ENCODE results near the gene PACS2. TPM values are rescaled to one million over a fixed set of nuclear protein-coding genes. Genes with fewer than 3 reads are reported as not detected.

Gene PACS2
- total RNA-seq, 4 donors from 2014 or later, result 59.8 to 97.4 (median 71.2) TPM

DNA sequence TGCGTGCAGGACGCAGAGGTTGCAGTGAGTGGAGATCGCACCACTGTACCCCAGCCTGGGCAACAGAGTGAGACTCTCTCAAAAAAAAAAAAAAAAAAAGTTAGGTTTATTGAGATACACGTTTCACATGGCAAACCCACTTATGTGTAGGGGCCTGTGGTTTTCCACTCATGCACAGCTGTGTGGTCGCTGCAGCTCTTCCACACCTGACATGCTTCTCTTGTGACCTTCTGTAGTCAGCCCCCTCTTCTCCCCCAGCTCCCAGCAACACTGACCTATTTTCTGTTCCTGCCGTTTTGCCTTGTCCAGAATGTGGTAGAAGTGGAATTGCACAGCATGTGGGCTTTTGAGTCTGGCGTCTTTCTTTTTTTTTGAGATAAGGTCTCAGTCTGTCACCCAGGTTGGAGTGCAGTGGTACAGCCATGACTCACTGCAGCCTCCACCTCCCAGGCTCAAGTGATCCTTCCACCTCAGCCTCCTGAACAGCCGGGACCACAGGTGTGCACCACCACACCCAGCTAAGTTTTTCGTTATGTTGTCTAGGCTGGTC lies 113.5 kb downstream of the PACS2 start:
- 95% methylated on average over 9 of the region's 9 CpGs for WGBS
- no peaks in the 10 kb centered on the region for H3K27me3 ChIP-seq
- TF ChIP-seq POLR2A (IDR thresholded peaks at IDR 0.05; ENCODE audit: low read depth), result no peak
- no peak overlapping the region for H3K4me3 ChIP-seq
- peaks cover 4 to 18% (median 16%) of the 10 kb centered on the region in 4 donors for H3K4me1 ChIP-seq
- intact Hi-C loops (cut with DNase I), result no loop called here
- DNase-seq (ENCODE audit: extremely low spot score), result no peak
- H3K27ac ChIP-seq (replicated peaks in 1 of 4), result no peak overlapping the region
- peaks cover 0 to 35% (median 24%) of the 10 kb centered on the region in 4 donors for H3K36me3 ChIP-seq
- peaks cover 0 to 4% (median 0%) of the 10 kb centered on the region in 4 donors for H3K9me3 ChIP-seq

DNA sequence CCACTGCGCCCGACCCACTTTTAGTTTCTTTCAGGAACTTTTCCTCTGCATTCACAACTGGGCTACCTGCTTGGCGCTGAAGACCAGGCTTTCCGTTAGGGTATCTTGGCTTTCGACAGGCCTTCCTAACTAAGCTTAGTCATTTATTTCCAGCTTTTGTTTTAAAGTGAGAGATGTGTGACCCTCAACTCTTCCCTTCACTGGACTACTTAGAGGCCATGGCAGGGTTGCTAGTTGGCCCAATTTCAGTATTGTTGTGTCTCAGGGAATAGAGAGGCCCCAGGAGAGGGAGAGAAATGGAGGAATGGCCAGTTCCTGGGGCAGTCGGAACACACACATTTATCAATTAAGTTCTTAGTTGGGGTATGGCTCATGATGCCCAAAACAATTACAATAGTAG lies 115.5 kb downstream of the PACS2 start:
- peak overlapping the region in 2 of 4 donors; percentile 34 to 35 for H3K27ac ChIP-seq (replicated peaks in 1 of 4)
- WGBS, result 94% methylated on average over 6 of the region's 6 CpGs
- H3K36me3 ChIP-seq, result peaks cover 0 to 32% (median 18%) of the 10 kb centered on the region in 4 donors
- H3K9me3 ChIP-seq, result peaks cover 0 to 4% (median 0%) of the 10 kb centered on the region in 4 donors
- DNase-seq (ENCODE audit: extremely low spot score), result no peak
- peaks cover 0 to 15% (median 15%) of the 10 kb centered on the region in 4 donors for H3K4me1 ChIP-seq
- H3K27me3 ChIP-seq, result no peaks in the 10 kb centered on the region
- no peak for TF ChIP-seq POLR2A (IDR thresholded peaks at IDR 0.05; ENCODE audit: low read depth)
- no peak for TF ChIP-seq POLR2AphosphoS5 (IDR thresholded peaks at IDR 0.05)
- no peak for TF ChIP-seq EP300 (IDR thresholded peaks at IDR 0.05)
- TF ChIP-seq, protein P1, sequence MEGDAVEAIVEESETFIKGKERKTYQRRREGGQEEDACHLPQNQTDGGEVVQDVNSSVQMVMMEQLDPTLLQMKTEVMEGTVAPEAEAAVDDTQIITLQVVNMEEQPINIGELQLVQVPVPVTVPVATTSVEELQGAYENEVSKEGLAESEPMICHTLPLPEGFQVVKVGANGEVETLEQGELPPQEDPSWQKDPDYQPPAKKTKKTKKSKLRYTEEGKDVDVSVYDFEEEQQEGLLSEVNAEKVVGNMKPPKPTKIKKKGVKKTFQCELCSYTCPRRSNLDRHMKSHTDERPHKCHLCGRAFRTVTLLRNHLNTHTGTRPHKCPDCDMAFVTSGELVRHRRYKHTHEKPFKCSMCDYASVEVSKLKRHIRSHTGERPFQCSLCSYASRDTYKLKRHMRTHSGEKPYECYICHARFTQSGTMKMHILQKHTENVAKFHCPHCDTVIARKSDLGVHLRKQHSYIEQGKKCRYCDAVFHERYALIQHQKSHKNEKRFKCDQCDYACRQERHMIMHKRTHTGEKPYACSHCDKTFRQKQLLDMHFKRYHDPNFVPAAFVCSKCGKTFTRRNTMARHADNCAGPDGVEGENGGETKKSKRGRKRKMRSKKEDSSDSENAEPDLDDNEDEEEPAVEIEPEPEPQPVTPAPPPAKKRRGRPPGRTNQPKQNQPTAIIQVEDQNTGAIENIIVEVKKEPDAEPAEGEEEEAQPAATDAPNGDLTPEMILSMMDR (IDR thresholded peaks at IDR 0.05), result no peak
- H3K4me3 ChIP-seq, result no peak overlapping the region
- intact Hi-C loops (cut with DNase I), result no loop called here

DNA sequence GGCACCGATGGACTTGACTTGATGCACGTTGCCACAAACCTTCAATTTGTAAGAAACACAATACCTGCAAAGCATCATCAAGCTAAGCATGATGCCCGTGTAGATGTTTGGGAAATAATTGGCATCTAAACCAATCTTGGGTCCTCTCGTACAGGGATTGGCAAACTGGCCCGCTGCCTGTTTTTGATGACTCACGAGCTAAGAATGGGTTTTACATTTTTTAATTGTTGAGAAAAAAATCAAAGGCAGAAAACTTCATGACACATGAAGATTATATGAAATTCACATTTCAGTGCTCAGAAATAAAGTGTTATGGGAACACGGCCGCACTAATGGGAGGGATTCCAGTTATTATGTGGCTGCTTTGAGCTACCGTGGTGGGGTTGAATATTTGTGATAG lies 116.0 kb downstream of the PACS2 start:
- Histone ChIP-seq H3K4me1 (peaks cover 0 to 15% (median 15%) of the 10 kb centered on the region in 4 donors), H3K9me3 (peaks cover 0 to 4% (median 0%) of the 10 kb centered on the region in 4 donors), H3K36me3 (peaks cover 0 to 28% (median 14%) of the 10 kb centered on the region in 4 donors), H3K4me3 (no peak overlapping the region), H3K27me3 (no peaks in the 10 kb centered on the region), H3K27ac (replicated peaks in 1 of 4) (peak overlapping the region in 3 of 4 donors; percentile 34 to 43 (median 35))
- DNase-seq (ENCODE audit: extremely low spot score), result no peak
- WGBS, result 68% methylated on average over 9 of the region's 9 CpGs
- TF ChIP-seq POLR2AphosphoS5 (IDR thresholded peaks at IDR 0.05) (no peak), EP300 (IDR thresholded peaks at IDR 0.05) (no peak), POLR2A (IDR thresholded peaks at IDR 0.05; ENCODE audit: low read depth) (no peak)
- TF ChIP-seq, protein P1 (IDR thresholded peaks at IDR 0.05), result no peak
- intact Hi-C loops (cut with DNase I), result no loop called here

DNA sequence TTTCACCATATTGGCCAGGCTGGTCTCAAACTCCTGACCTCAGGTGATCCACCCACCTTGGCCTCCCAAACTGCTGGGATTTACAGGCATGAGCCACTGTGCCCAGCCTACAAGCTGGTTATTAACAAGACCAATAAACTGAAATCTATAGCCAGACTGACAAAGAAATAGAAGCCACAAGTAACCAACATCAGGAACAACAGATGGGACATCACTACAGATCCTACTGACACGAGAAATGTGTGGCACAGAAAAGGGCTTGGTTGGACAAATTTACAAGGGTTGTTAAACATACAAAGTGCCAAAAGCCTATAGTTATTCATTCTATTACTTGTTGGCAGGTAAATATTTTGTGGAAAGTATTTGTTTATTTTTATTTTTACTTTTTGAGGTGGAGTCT lies 116.7 kb downstream of the PACS2 start:
- H3K27ac ChIP-seq (replicated peaks in 1 of 4), result peak overlapping the region in 2 of 4 donors; percentile 19 to 35
- H3K4me3 ChIP-seq, result no peak overlapping the region
- TF ChIP-seq EP300 (IDR thresholded peaks at IDR 0.05), result no peak
- no peak for TF ChIP-seq POLR2A (IDR thresholded peaks at IDR 0.05; ENCODE audit: low read depth)
- no peak for TF ChIP-seq POLR2AphosphoS5 (IDR thresholded peaks at IDR 0.05)
- TF ChIP-seq, protein P1 (IDR thresholded peaks at IDR 0.05), result no peak
- no peak for DNase-seq (ENCODE audit: extremely low spot score)
- peaks cover 0 to 4% (median 0%) of the 10 kb centered on the region in 4 donors for H3K9me3 ChIP-seq
- peaks cover 0 to 21% (median 11%) of the 10 kb centered on the region in 4 donors for H3K36me3 ChIP-seq
- no peaks in the 10 kb centered on the region for H3K27me3 ChIP-seq
- intact Hi-C loops (cut with DNase I), result no loop called here
- peaks cover 0 to 15% (median 15%) of the 10 kb centered on the region in 4 donors for H3K4me1 ChIP-seq
- WGBS, result 100% methylated on average over 1 of the region's 1 CpG

DNA sequence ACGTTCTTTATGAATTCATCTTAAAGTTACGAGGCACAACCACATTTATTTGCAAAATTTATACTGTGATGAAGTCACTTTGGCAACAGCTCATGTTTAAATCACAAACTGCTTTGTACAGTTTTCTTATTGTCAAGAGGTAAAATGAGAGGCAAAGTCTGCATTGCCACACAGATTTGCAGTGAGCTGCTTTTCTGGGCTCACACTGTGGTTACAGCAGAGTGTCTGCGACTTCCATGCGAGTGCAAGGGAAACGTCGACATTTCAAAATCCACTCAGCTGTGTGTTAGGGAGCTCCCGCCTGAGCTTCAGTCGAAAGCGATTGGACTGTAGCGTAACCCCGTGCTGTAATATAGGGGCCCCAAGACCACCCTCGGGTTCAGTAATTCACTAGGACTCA lies 118.1 kb downstream of the PACS2 start:
- intact Hi-C loops (cut with DNase I), result no loop called here
- no peaks in the 10 kb centered on the region for H3K27me3 ChIP-seq
- peaks cover 0 to 16% (median 2%) of the 10 kb centered on the region in 4 donors for H3K36me3 ChIP-seq
- TF ChIP-seq EP300 (IDR thresholded peaks at IDR 0.05) (no peak), POLR2AphosphoS5 (IDR thresholded peaks at IDR 0.05) (no peak), POLR2A (IDR thresholded peaks at IDR 0.05; ENCODE audit: low read depth) (no peak)
- TF ChIP-seq, protein P1 (IDR thresholded peaks at IDR 0.05), result no peak
- H3K9me3 ChIP-seq, result no peaks in the 10 kb centered on the region
- peaks cover 5 to 15% (median 15%) of the 10 kb centered on the region in 4 donors for H3K4me1 ChIP-seq
- no peak for DNase-seq (ENCODE audit: extremely low spot score)
- 87% methylated on average over 12 of the region's 12 CpGs for WGBS
- no peak overlapping the region for H3K27ac ChIP-seq (replicated peaks in 1 of 4)
- no peak overlapping the region for H3K4me3 ChIP-seq

Data from esophagus muscularis mucosa (tissue), 4 donors.